ENCODE data around the gene ECEL1. TPM values are rescaled to one million over a fixed set of nuclear protein-coding genes. Genes with fewer than 3 reads are reported as not detected.

The ECEL1 gene
- total RNA-seq, 1 donor from 2014 or later, result 14.9 TPM

- Histone ChIP-seq H3K4me1 (peaks cover 15 to 20% of the 10 kb centered on the region in 2 donors), H3K9me3 (no peaks in the 10 kb centered on the region), H3K27ac (no peak overlapping the region), H3K27me3 (peaks cover 29% of the 10 kb centered on the region), H3K4me3 (no peak overlapping the region), H3K36me3 (no peaks in the 10 kb centered on the region)
- TF ChIP-seq, protein P1, sequence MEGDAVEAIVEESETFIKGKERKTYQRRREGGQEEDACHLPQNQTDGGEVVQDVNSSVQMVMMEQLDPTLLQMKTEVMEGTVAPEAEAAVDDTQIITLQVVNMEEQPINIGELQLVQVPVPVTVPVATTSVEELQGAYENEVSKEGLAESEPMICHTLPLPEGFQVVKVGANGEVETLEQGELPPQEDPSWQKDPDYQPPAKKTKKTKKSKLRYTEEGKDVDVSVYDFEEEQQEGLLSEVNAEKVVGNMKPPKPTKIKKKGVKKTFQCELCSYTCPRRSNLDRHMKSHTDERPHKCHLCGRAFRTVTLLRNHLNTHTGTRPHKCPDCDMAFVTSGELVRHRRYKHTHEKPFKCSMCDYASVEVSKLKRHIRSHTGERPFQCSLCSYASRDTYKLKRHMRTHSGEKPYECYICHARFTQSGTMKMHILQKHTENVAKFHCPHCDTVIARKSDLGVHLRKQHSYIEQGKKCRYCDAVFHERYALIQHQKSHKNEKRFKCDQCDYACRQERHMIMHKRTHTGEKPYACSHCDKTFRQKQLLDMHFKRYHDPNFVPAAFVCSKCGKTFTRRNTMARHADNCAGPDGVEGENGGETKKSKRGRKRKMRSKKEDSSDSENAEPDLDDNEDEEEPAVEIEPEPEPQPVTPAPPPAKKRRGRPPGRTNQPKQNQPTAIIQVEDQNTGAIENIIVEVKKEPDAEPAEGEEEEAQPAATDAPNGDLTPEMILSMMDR (IDR thresholded peaks at IDR 0.05), result no peak
- intact Hi-C loops (cut with DNase I), result loop anchor here (10.0 kb wide), 1 partner anchor 596 kb away; the partner anchor contains the start of gene NPPC
- no peak for DNase-seq (ENCODE audit: low spot score in 2 of 2)
Measured at GRCh38 chr2:232520489-232520888, 32.9 kb upstream of the ECEL1 start.

DNA sequence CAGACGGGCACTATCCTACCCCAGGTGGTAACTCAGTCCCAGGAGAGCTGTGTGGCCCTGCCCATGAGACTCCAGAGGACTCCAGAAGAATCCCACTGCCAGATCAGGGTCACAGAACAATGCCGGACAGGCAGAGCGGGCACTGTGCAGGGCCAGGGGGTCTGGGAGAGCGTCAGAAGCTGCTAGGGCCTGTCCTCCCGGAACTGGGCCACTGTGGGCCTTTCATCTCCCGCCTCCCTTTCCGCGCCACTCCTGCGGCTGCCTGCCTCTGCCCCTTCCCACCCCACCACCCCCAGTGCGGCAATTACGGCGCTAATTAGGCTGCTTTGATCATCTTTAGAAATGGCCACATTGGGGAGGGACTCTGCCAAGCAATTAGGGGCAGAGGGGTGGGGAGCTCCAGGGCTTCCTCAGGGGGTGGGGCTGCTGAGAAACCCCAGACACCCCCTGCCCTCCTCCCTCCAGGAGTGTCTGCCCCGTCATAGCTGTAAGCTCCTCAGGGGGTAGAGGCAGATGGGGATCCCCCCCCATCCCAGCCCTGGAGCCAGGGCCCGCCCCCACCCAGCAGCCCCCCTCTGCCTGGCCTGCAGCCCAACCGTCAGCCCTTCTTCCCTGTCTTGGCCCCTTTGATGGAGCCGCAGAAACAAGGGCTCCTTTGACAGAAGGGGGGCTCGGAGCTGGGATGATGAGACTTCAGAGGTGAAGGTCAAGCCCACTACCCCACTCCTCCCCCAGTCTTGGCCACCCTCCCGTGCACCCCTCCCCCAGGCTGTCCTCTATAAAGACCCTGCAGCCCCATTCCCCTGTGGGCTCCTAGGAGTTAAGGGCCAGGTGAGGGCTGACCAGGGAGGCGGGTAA, 32.2 kb upstream of the ECEL1 start, which contains the start of gene PRSS56:
TSS of gene PRSS56 (plus strand) at position 808 of the 858 bp plus-strand sequence. CDS start 211 bp downstream, outside the sequence.
- Histone ChIP-seq H3K27ac (no peak within 1 kb of the TSS), H3K36me3 (no peaks in the 10 kb centered on the region), H3K4me1 (peaks cover 15 to 20% of the 10 kb centered on the region in 2 donors), H3K4me3 (no peak within 1 kb of the TSS), H3K9me3 (no peaks in the 10 kb centered on the region), H3K27me3 (peaks cover 29% of the 10 kb centered on the region)
- intact Hi-C loops (cut with DNase I), result loop anchor here (10.0 kb wide), 1 partner anchor 595 kb away; the partner anchor contains the start of gene NPPC
- TF ChIP-seq, protein P1 (IDR thresholded peaks at IDR 0.05), result no peak
- DNase-seq (ENCODE audit: low spot score in 2 of 2), result no peak

- H3K4me3 ChIP-seq, result no peak overlapping the region
- no peaks in the 10 kb centered on the region for H3K36me3 ChIP-seq
- H3K27ac ChIP-seq, result no peak overlapping the region
- intact Hi-C loops (cut with DNase I), result no loop called here
- DNase-seq (ENCODE audit: low spot score in 2 of 2), result no peak
- H3K27me3 ChIP-seq, result peaks cover 25% of the 10 kb centered on the region
- TF ChIP-seq, protein P1 (IDR thresholded peaks at IDR 0.05), result no peak
- peaks cover 12 to 16% of the 10 kb centered on the region in 2 donors for H3K4me1 ChIP-seq
- H3K9me3 ChIP-seq, result no peaks in the 10 kb centered on the region
Measured at GRCh38 chr2:232518844-232519243, 31.2 kb upstream of the ECEL1 start.

- TF ChIP-seq, protein P1 (IDR thresholded peaks at IDR 0.05), result no peak
- H3K4me1 ChIP-seq, result peaks cover 0 to under 1% of the 10 kb centered on the region in 2 donors
- peaks cover 2% of the 10 kb centered on the region for H3K27me3 ChIP-seq
- no peaks in the 10 kb centered on the region for H3K36me3 ChIP-seq
- H3K27ac ChIP-seq, result no peak overlapping the region
- H3K9me3 ChIP-seq, result no peaks in the 10 kb centered on the region
- no peak overlapping the region for H3K4me3 ChIP-seq
- intact Hi-C loops (cut with DNase I), result no loop called here
- DNase-seq (ENCODE audit: low spot score in 2 of 2), result no peak
Measured at GRCh38 chr2:232516551-232516950, 28.9 kb upstream of the ECEL1 start.

- TF ChIP-seq, protein P1 (IDR thresholded peaks at IDR 0.05), result no peak
- DNase-seq (ENCODE audit: low spot score in 2 of 2), result no peak
- H3K4me1 ChIP-seq, result no peaks in the 10 kb centered on the region
- H3K36me3 ChIP-seq, result no peaks in the 10 kb centered on the region
- H3K4me3 ChIP-seq, result no peak overlapping the region
- no peaks in the 10 kb centered on the region for H3K27me3 ChIP-seq
- intact Hi-C loops (cut with DNase I), result no loop called here
- no peak overlapping the region for H3K27ac ChIP-seq
- no peaks in the 10 kb centered on the region for H3K9me3 ChIP-seq
Measured at GRCh38 chr2:232515639-232516038, 28.0 kb upstream of the ECEL1 start.

Measured in ascending aorta (tissue), 2 donors.